Measurements from ENCODE around the gene ZNF579. TPM values are rescaled to one million over a fixed set of nuclear protein-coding genes. Genes with fewer than 3 reads are reported as not detected.
A peak's percentile ranks its signal among the peaks of the same experiment; 100 is the strongest.

The ZNF579 gene
- total and polyA plus RNA-seq, 2 of the 13 experiments (the other 11 are each of a cell fraction or from before 2014, with no cell fraction given), result 2.1 to 2.9 TPM

- no peak for TF ChIP-seq ZBTB49 (CRISPR knock-in tag; IDR thresholded peaks at IDR 0.05; ENCODE audit: borderline replicate concordance)
- no peak for TF ChIP-seq POGK (CRISPR knock-in tag; conservative IDR thresholded peaks at IDR 0.05)
- TF ChIP-seq ZNF296 (CRISPR knock-in tag; conservative IDR thresholded peaks at IDR 0.05), result no peak
- no peak for TF ChIP-seq ZNF496 (CRISPR knock-in tag; IDR thresholded peaks at IDR 0.05; ENCODE audit: insufficient replicate concordance)
These were observed 5.2 kb upstream of the ZNF579 start (continued) for GRCh38 chr19:55585658-55586339.

GRCh38 chr19:55584871-55585270 lies 4.2 kb upstream of the ZNF579 start:
- POLR2A ChIA-PET, result interaction anchor here (1.0 to 5.3 kb wide), 4 partner anchors 15 to 40 kb away, joined by 3 to 66 read pairs (median 4); partner anchors contain the start of genes FIZ1, ZNF524 and ZNF784
- intact Hi-C loops (cut with micrococcal nuclease; ENCODE audit: unreplicated experiment) (loop anchor here (10.0 kb wide), 2 partner anchors 50 to 70 kb away; no protein-coding TSS in a partner anchor), in situ Hi-C loops (cut with HindIII; ENCODE audit: extremely low pct_ligation_motif_present, low pct_unique_long_range_greater_than_20kb) (no loop called here)
- no TSS peak for BruUV-seq (replicated peaks)
- Histone ChIP-seq H3K27ac (ENCODE audit: extremely low read length, insufficient read depth, low read length) (no peak overlapping the region), H2AFZ (ENCODE audit: low read length) (no peak overlapping the region), H4K20me1 (ENCODE audit: insufficient read depth, low read length) (no peaks in the 10 kb centered on the region), H3K36me3 (replicated peaks in 1 of 2; ENCODE audit: control insufficient read depth in 1 of 2, insufficient read depth in 2 of 2, low read length in 2 of 2) (no peaks in the 10 kb centered on the region), H3K4me1 (ENCODE audit: insufficient read depth, low read length) (peaks cover 47% of the 10 kb centered on the region), H3K79me2 (ENCODE audit: insufficient read depth, low read length) (peaks cover 4% of the 10 kb centered on the region), H3K4me3 (replicated peaks in 1 of 3; ENCODE audit: insufficient read depth in 1 of 3, low read depth in 2 of 3, low read length in 3 of 3) (no peak overlapping the region), H3K27me3 (ENCODE audit: control insufficient read depth in 1 of 2, insufficient read depth in 2 of 2, low read length in 2 of 2) (no peaks in the 10 kb centered on the region; a peak in 1 of 5 replicates), H3K9me3 (ENCODE audit: low read length) (no peaks in the 10 kb centered on the region), H3K4me2 (ENCODE audit: low read depth, low read length) (peak overlapping the region; percentile 11; the same call in 1 of the 2 replicates), H3K9ac (ENCODE audit: insufficient read depth, low read depth, low read length) (no peak overlapping the region)
- no peak for FAIRE-seq
- DNase-seq (ENCODE audit: low spot score), result no peak
- ATAC-seq, result no peak
- WGBS (ENCODE audit: low lambda C conversion rate), result 89% methylated on average over 8 of the region's 11 CpGs
- CTCF ChIA-PET (ENCODE audit: low intra/inter-chr PET ratio, low total read pairs), result no interaction called here
- TF ChIP-seq MIXL1 (CRISPR knock-in tag; IDR thresholded peaks at IDR 0.05), result no peak
- no peak for TF ChIP-seq CERS6 (CRISPR knock-in tag; IDR thresholded peaks at IDR 0.05)
- no peak for TF ChIP-seq RFXAP (CRISPR knock-in tag; IDR thresholded peaks at IDR 0.05; ENCODE audit: borderline replicate concordance)
- TF ChIP-seq MAFG (CRISPR knock-in tag; IDR thresholded peaks at IDR 0.05), result no peak
- TF ChIP-seq CENPT (CRISPR knock-in tag; IDR thresholded peaks at IDR 0.05; ENCODE audit: low read depth), result no peak
- peak; percentile 77; the same call in 1 of the 2 replicates for TF ChIP-seq ZNF121 (CRISPR knock-in tag; IDR thresholded peaks at IDR 0.05)
- TF ChIP-seq ZIK1 (CRISPR knock-in tag; IDR thresholded peaks at IDR 0.05; ENCODE audit: borderline replicate concordance, low read depth), result no peak
- no peak for TF ChIP-seq HOMEZ (CRISPR knock-in tag; IDR thresholded peaks at IDR 0.05; ENCODE audit: low read depth)
- no peak for TF ChIP-seq SOX13 (IDR thresholded peaks at IDR 0.05)
- no peak for TF ChIP-seq SOX13 (CRISPR knock-in tag; conservative IDR thresholded peaks at IDR 0.05 in 1 of 2, IDR thresholded peaks at IDR 0.05 in 1 of 2)
- TF ChIP-seq KDM6A (CRISPR knock-in tag; IDR thresholded peaks at IDR 0.05; ENCODE audit: low read depth), result no peak
- TF ChIP-seq JUNB (CRISPR knock-in tag; IDR thresholded peaks at IDR 0.05; ENCODE audit: borderline replicate concordance), result no peak
